DOHH2 (cell line): ENCODE measurements around the gene CSRNP2.
"Not testable (repeated sequence)": the region's sequence is repeated elsewhere in the genome, so short reads cannot be mapped to it uniquely, and the experiment has no call there.

ENCODE experiments used
- CTCF ChIP-seq: fragments of 200-600 bp; sonication (generic); IDR thresholded peaks from one replicate; pipeline ENCODE4 v1.5.1; 2014; ENCODE audit warnings: antibody characterized with exemption, mild to moderate bottlenecking, low read depth, low read length; ENCODE audit not compliant: poor library complexity, severe bottlenecking
- EZH2phosphoT487 ChIP-seq: fragments of 200-600 bp; sonication (generic); IDR thresholded peaks from 2 replicates; pipeline ENCODE4 v1.6.1; 2017; ENCODE audit warnings: borderline replicate concordance, mild to moderate bottlenecking, antibody characterized with exemption, low read length, moderate library complexity, mixed read lengths

GRCh38 chr12:51078866-51079265 is 4.5 kb downstream of the CSRNP2 start:
- not testable (repeated sequence) for TF ChIP-seq CTCF, EZH2phosphoT487
